ENCODE data around the gene OXLD1.

The OXLD1 gene

GRCh38 chr17:81684442-81684911, 18.1 kb upstream of the OXLD1 start:
- H3K36me3 ChIP-seq (ENCODE audit: control insufficient read depth in 2 of 2, insufficient read depth in 1 of 2, low read length in 2 of 2), result peaks cover 6 to 61% of the 10 kb centered on the region in 2 experiments; a peak in 2 of 3 replicates
- peak overlapping the region; percentile 78 for H3K27ac ChIP-seq (ENCODE audit: extremely low read depth, low read depth, low read length)
- H3K9me3 ChIP-seq (ENCODE audit: control insufficient read depth, insufficient read depth, low read depth, low read length), result no peaks in the 10 kb centered on the region
- peak overlapping the region; percentile 75 for H3K4me3 ChIP-seq (ENCODE audit: low read depth, low read length)
- CTCF ChIA-PET, result interaction anchor here (0.6 to 2.1 kb wide), 3 partner anchors 9 to 345 kb away, joined by 3 to 7 read pairs (median 4); no protein-coding TSS in a partner anchor
- TF ChIP-seq ZNF394 (tag by site-specific recombination; IDR thresholded peaks at IDR 0.05; ENCODE audit: borderline replicate concordance), result no peak
- TF ChIP-seq GFI1B (tag by site-specific recombination; IDR thresholded peaks at IDR 0.05), result no peak
- no peak for TF ChIP-seq ZNF585B (tag by site-specific recombination; IDR thresholded peaks at IDR 0.05)
- no peak for TF ChIP-seq ZNF626 (tag by site-specific recombination; IDR thresholded peaks at IDR 0.05)
- TF ChIP-seq ZNF112 (tag by site-specific recombination; IDR thresholded peaks at IDR 0.05), result no peak
- TF ChIP-seq ZSCAN4 (tag by site-specific recombination; IDR thresholded peaks at IDR 0.05), result no peak
- no peak for TF ChIP-seq ZNF202 (tag by site-specific recombination; IDR thresholded peaks at IDR 0.05; ENCODE audit: borderline replicate concordance)
- TF ChIP-seq HOXD13 (CRISPR knock-in tag; IDR thresholded peaks at IDR 0.05; ENCODE audit: borderline replicate concordance), result no peak
- no peak for TF ChIP-seq ZFP69B (tag by site-specific recombination; IDR thresholded peaks at IDR 0.05)
- no peak for TF ChIP-seq ZNF292 (tag by site-specific recombination; IDR thresholded peaks at IDR 0.05; ENCODE audit: borderline replicate concordance, low read depth)
- TF ChIP-seq ZNF174 (tag by site-specific recombination; IDR thresholded peaks at IDR 0.05), result no peak
- TF ChIP-seq ZBTB17 (tag by site-specific recombination; IDR thresholded peaks at IDR 0.05), result no peak
- TF ChIP-seq ZNF645 (tag by site-specific recombination; IDR thresholded peaks at IDR 0.05), result no peak
- no peak for TF ChIP-seq HOXA7 (CRISPR knock-in tag; IDR thresholded peaks at IDR 0.05; ENCODE audit: borderline replicate concordance)
- TF ChIP-seq KLF17 (tag by site-specific recombination; IDR thresholded peaks at IDR 0.05), result 0 out of 2 replicates have a peak, but pooled peaks have one; percentile 9
- TF ChIP-seq ZNF335 (tag by site-specific recombination; conservative IDR thresholded peaks at IDR 0.05), result peak; percentile 35; the same call in 1 of the 2 replicates
- TF ChIP-seq ZNF658 (tag by site-specific recombination; IDR thresholded peaks at IDR 0.05), result no peak
- no peak for TF ChIP-seq SCRT2 (tag by site-specific recombination; IDR thresholded peaks at IDR 0.05)
- H3K4me1 ChIP-seq (ENCODE audit: control insufficient read depth, insufficient read depth, low read length), result peaks cover 4% of the 10 kb centered on the region
- POLR2A ChIA-PET, result interaction anchor here (0.9 to 6.6 kb wide), 15 partner anchors 10 to 353 kb away, joined by 3 to 109 read pairs (median 9); partner anchors contain the start of genes ACTG1, CCDC137, DCXR and FAAP100

GRCh38 chr17:81683584-81684441, 17.4 kb upstream of the OXLD1 start, which contains the start of the genes ARL16 and HGS:
Gene ARL16 (minus strand): TSS chr17:81683797. CDS start chr17:81683753, 44 bp downstream.
Gene HGS (plus strand): TSS chr17:81684011. CDS start chr17:81684067, 56 bp downstream.
- CTCF ChIA-PET, result interaction anchor here (0.6 to 2.2 kb wide), 7 partner anchors 8 to 346 kb away, joined by 3 to 9 read pairs (median 5); no protein-coding TSS in a partner anchor
- TF ChIP-seq ZNF169 (tag by site-specific recombination; IDR thresholded peaks at IDR 0.05) (no peak), ZNF600 (tag by site-specific recombination; IDR thresholded peaks at IDR 0.05) (no peak), ZNF585B (tag by site-specific recombination; IDR thresholded peaks at IDR 0.05) (no peak), SALL2 (tag by site-specific recombination; IDR thresholded peaks at IDR 0.05; ENCODE audit: borderline replicate concordance) (no peak), ZNF639 (tag by site-specific recombination; IDR thresholded peaks at IDR 0.05) (peak; percentile 84), ZNF148 (tag by site-specific recombination; IDR thresholded peaks at IDR 0.05; ENCODE audit: borderline replicate concordance) (no peak), ZNF214 (tag by site-specific recombination; IDR thresholded peaks at IDR 0.05; ENCODE audit: borderline replicate concordance) (no peak), ZNF423 (tag by site-specific recombination; IDR thresholded peaks at IDR 0.05) (no peak), ZBTB17 (tag by site-specific recombination; IDR thresholded peaks at IDR 0.05) (peak; percentile 37; the same call in 1 of the 2 replicates), ZNF335 (tag by site-specific recombination; conservative IDR thresholded peaks at IDR 0.05) (peak; percentile 64), ZNF558 (tag by site-specific recombination; IDR thresholded peaks at IDR 0.05) (no peak)

More at GRCh38 chr17:81683584-81684441, 17.4 kb upstream of the OXLD1 start, which contains the start of the genes ARL16 and HGS:
- Histone ChIP-seq H3K9me3 (ENCODE audit: control insufficient read depth, insufficient read depth, low read depth, low read length) (no peaks in the 10 kb centered on the region), H3K4me3 (ENCODE audit: low read depth, low read length) (peak within 1 kb of the TSS; percentile 92), H3K27ac (ENCODE audit: extremely low read depth, low read depth, low read length) (peak within 1 kb of the TSS; percentile 82), H3K4me1 (ENCODE audit: control insufficient read depth, insufficient read depth, low read length) (peaks cover 4% of the 10 kb centered on the region), H3K36me3 (ENCODE audit: control insufficient read depth in 2 of 2, insufficient read depth in 1 of 2, low read length in 2 of 2) (peaks cover 6 to 55% of the 10 kb centered on the region in 2 experiments; a peak in 2 of 3 replicates)
- POLR2A ChIA-PET, result interaction anchor here (0.5 to 6.6 kb wide), 35 partner anchors 9 to 461 kb away, joined by 3 to 109 read pairs (median 4); partner anchors contain the start of genes ACTG1, CCDC137, CEP131 and DCXR
